ENCODE results near the gene MRGPRD.

The MRGPRD gene

GRCh38 chr11:68946416-68947090 lies 34.2 kb downstream of the MRGPRD start:
- DNase-seq = no peak

GRCh38 chr11:68942751-68943271 lies 38.0 kb downstream of the MRGPRD start:
- DNase-seq = no peak

- DNase-seq = no peak
Observed at GRCh38 chr11:68942095-68942620, 38.6 kb downstream of the MRGPRD start.

- DNase-seq = no peak
Observed at GRCh38 chr11:68941324-68942094, 39.3 kb downstream of the MRGPRD start.

- no peak for DNase-seq
Observed at GRCh38 chr11:68940651-68941323, 40.0 kb downstream of the MRGPRD start.

GRCh38 chr11:68939583-68940555 lies 40.9 kb downstream of the MRGPRD start:
- DNase-seq = no peak

GRCh38 chr11:68938816-68939582 lies 41.8 kb downstream of the MRGPRD start:
- no peak for DNase-seq

GRCh38 chr11:68938088-68938487 lies 42.7 kb downstream of the MRGPRD start:
- no peak for DNase-seq

GRCh38 chr11:68936676-68937620 lies 43.8 kb downstream of the MRGPRD start:
- no peak for DNase-seq

- no peak for DNase-seq
Observed at GRCh38 chr11:68936358-68936636, 44.5 kb downstream of the MRGPRD start.

GRCh38 chr11:68935516-68936357 lies 45.0 kb downstream of the MRGPRD start:
- no peak for DNase-seq

- no peak for DNase-seq
Observed at GRCh38 chr11:68935066-68935465, 45.7 kb downstream of the MRGPRD start.

- DNase-seq = no peak
Observed at GRCh38 chr11:68934666-68935065, 46.1 kb downstream of the MRGPRD start.

- no peak for DNase-seq
Observed at GRCh38 chr11:68934321-68934645, 46.5 kb downstream of the MRGPRD start.

GRCh38 chr11:68933605-68934320 lies 47.0 kb downstream of the MRGPRD start:
- DNase-seq = no peak

GRCh38 chr11:68932933-68933577 lies 47.7 kb downstream of the MRGPRD start:
- DNase-seq = no peak

GRCh38 chr11:68932358-68932757 lies 48.4 kb downstream of the MRGPRD start:
- no peak for DNase-seq

- DNase-seq = no peak
Observed at GRCh38 chr11:68931911-68932310, 48.9 kb downstream of the MRGPRD start.

Data from central memory CD4-positive, alpha-beta T cell (primary cell).